Suprapubic skin (tissue), 4 donors: ENCODE data around the gene KLHDC4.

Experiments
- EP300 ChIP-seq: sonication (generic); formaldehyde crosslinking; IDR thresholded peaks from one replicate; pipeline ENCODE4 v1.6.1; 2017; ENCODE audit warnings: antibody characterized with exemption
- POLR2A ChIP-seq, 2 donors: fragments of 450-650 bp; IDR thresholded peaks; one replicate each; pipeline ENCODE4 v1.6.1; 2017; ENCODE audit warnings: antibody characterized with exemption in 2 of 2, mild to moderate bottlenecking in 2 of 2, moderate library complexity in 2 of 2
- POLR2AphosphoS5 ChIP-seq, 3 donors: sonication (generic); formaldehyde crosslinking; IDR thresholded peaks; one replicate each; pipeline ENCODE4 v1.6.1; 2017; ENCODE audit warnings: antibody characterized with exemption in 3 of 3
- TF ChIP-seq, protein P1 (sequence below), 2 donors: fragments of 200-600 bp in 1 of 2; fragments of 450-650 bp in 1 of 2; sonication (generic) in 1 of 2; IDR thresholded peaks; one replicate each; pipeline ENCODE4 v1.5.1; 2016 to 2019; ENCODE audit warnings: antibody characterized with exemption in 2 of 2, mild to moderate bottlenecking in 1 of 2, moderate library complexity in 1 of 2

- TF ChIP-seq POLR2AphosphoS5 (IDR thresholded peaks at IDR 0.05) (no peak), POLR2A (IDR thresholded peaks at IDR 0.05) (no peak), EP300 (no peak)
- TF ChIP-seq, protein P1, sequence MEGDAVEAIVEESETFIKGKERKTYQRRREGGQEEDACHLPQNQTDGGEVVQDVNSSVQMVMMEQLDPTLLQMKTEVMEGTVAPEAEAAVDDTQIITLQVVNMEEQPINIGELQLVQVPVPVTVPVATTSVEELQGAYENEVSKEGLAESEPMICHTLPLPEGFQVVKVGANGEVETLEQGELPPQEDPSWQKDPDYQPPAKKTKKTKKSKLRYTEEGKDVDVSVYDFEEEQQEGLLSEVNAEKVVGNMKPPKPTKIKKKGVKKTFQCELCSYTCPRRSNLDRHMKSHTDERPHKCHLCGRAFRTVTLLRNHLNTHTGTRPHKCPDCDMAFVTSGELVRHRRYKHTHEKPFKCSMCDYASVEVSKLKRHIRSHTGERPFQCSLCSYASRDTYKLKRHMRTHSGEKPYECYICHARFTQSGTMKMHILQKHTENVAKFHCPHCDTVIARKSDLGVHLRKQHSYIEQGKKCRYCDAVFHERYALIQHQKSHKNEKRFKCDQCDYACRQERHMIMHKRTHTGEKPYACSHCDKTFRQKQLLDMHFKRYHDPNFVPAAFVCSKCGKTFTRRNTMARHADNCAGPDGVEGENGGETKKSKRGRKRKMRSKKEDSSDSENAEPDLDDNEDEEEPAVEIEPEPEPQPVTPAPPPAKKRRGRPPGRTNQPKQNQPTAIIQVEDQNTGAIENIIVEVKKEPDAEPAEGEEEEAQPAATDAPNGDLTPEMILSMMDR (IDR thresholded peaks at IDR 0.05): no peak
Observed at GRCh38 chr16:87667443-87667842, 98.3 kb downstream of the KLHDC4 start.
